Measurements from ENCODE around the gene WASF3.

WASF3 gene

DNA sequence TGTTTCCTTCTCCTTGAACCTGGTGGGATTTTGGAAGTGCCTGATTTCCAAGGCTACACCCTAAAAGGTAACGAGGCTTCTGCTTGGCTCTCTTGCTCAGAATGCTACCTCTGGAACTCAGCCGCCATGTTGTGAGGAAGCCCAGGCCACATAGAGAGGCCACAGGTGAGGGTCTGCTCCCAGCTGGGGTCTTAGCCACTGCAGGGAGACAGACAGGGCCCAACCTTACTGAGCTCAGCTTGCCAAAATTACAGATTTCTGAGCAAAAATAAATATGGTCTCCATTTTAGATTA lies 141.7 kb downstream of the WASF3 start:
- Histone ChIP-seq H2BK12ac (ENCODE audit: low read length in 2 of 2) (no peak overlapping the region), H3K27ac (ENCODE audit: low read length, poor library complexity, severe bottlenecking) (no peak overlapping the region), H3K9ac (ENCODE audit: low read length) (no peak overlapping the region), H2BK120ac (ENCODE audit: low read depth, low read length) (no peak overlapping the region), H3K36me3 (ENCODE audit: control insufficient read depth in 1 of 2, insufficient read depth in 2 of 2, low read depth in 1 of 2, low read length in 2 of 2) (peaks cover 0 to 1% of the 10 kb centered on the region in 2 experiments), H4K91ac (ENCODE audit: low read length) (no peak overlapping the region), H2BK5ac (ENCODE audit: low read depth, low read length, poor library complexity, severe bottlenecking) (no peak overlapping the region), H3K23ac (ENCODE audit: low read length in 2 of 2) (no peak overlapping the region), H2AFZ (ENCODE audit: low read depth, low read length) (no peak overlapping the region), H2AK5ac (ENCODE audit: low read length, severe bottlenecking) (no peak overlapping the region), H3K79me1 (replicated peaks; ENCODE audit: low read length, poor library complexity, severe bottlenecking) (no peaks in the 10 kb centered on the region), H3K4me3 (ENCODE audit: insufficient read depth in 1 of 2, low read depth in 1 of 2, low read length in 2 of 2) (no peak overlapping the region), H3K14ac (ENCODE audit: low read length in 2 of 2) (no peak overlapping the region), H4K8ac (ENCODE audit: low read length) (no peak overlapping the region), H3K4ac (ENCODE audit: low read depth in 1 of 2, low read length in 2 of 2) (no peak overlapping the region), H3K4me1 (ENCODE audit: control insufficient read depth, insufficient read depth, low read depth, low read length) (peaks cover 3% of the 10 kb centered on the region), H3K9me3 (ENCODE audit: control insufficient read depth, low read length) (no peaks in the 10 kb centered on the region), H3K27me3 (ENCODE audit: control insufficient read depth in 1 of 2, insufficient read depth in 1 of 2, low read length in 2 of 2) (no peaks in the 10 kb centered on the region), H3K18ac (ENCODE audit: low read depth in 1 of 2, low read length in 2 of 2) (no peak overlapping the region), H2BK15ac (ENCODE audit: low read depth, poor library complexity, severe bottlenecking) (no peak overlapping the region), H3K4me2 (ENCODE audit: low read length, poor library complexity, severe bottlenecking) (no peak overlapping the region)
- no peak for DNase-seq
- 92% methylated on average over 2 of the region's 2 CpGs for WGBS

DNA sequence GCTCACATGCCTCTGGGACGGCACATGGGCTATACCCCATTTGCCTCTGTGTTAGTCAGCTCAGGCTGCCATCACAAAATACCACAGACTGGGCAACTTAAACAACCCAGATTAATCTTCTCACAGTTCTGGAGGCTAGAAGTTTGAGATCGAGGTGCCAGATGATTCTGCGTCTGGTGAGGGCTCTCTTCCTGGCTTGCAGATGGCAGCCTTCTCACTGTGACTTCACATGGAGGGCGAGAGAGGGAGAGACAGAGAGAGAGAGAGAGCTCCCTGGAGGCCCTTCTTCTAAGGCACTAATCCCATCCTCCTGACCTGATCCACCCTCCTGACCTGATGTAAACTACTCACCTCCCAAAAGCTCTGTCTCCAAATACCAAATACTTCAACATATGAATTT lies 148.1 kb downstream of the WASF3 start:
- peaks cover 5% of the 10 kb centered on the region for H3K4me1 ChIP-seq (ENCODE audit: control insufficient read depth, insufficient read depth, low read depth, low read length)
- no peak overlapping the region for H3K23ac ChIP-seq (ENCODE audit: low read length in 2 of 2)
- no peaks in the 10 kb centered on the region for H3K79me1 ChIP-seq (replicated peaks; ENCODE audit: low read length, poor library complexity, severe bottlenecking)
- no peaks in the 10 kb centered on the region for H3K36me3 ChIP-seq (ENCODE audit: control insufficient read depth in 1 of 2, insufficient read depth in 2 of 2, low read depth in 1 of 2, low read length in 2 of 2)
- H3K4ac ChIP-seq (ENCODE audit: low read depth in 1 of 2, low read length in 2 of 2) = no peak overlapping the region
- no peak for DNase-seq
- no peak overlapping the region for H3K9ac ChIP-seq (ENCODE audit: low read length)
- 88% methylated on average over 4 of the region's 4 CpGs for WGBS
- no peak overlapping the region for H2AK5ac ChIP-seq (ENCODE audit: low read length, severe bottlenecking)
- no peak overlapping the region for H4K8ac ChIP-seq (ENCODE audit: low read length)
- H3K4me2 ChIP-seq (ENCODE audit: low read length, poor library complexity, severe bottlenecking) = no peak overlapping the region
- no peak overlapping the region for H2BK5ac ChIP-seq (ENCODE audit: low read depth, low read length, poor library complexity, severe bottlenecking)
- no peak overlapping the region for H2AFZ ChIP-seq (ENCODE audit: low read depth, low read length)
- H3K14ac ChIP-seq (ENCODE audit: low read length in 2 of 2) = no peak overlapping the region
- H3K27ac ChIP-seq (ENCODE audit: low read length, poor library complexity, severe bottlenecking) = no peak overlapping the region
- peaks cover 0 to 23% of the 10 kb centered on the region in 2 experiments for H3K27me3 ChIP-seq (ENCODE audit: control insufficient read depth in 1 of 2, insufficient read depth in 1 of 2, low read length in 2 of 2)
- no peak overlapping the region for H4K91ac ChIP-seq (ENCODE audit: low read length)
- no peak overlapping the region for H2BK15ac ChIP-seq (ENCODE audit: low read depth, poor library complexity, severe bottlenecking)
- no peak overlapping the region for H3K18ac ChIP-seq (ENCODE audit: low read depth in 1 of 2, low read length in 2 of 2)
- no peaks in the 10 kb centered on the region for H3K9me3 ChIP-seq (ENCODE audit: control insufficient read depth, low read length)
- H3K4me3 ChIP-seq (ENCODE audit: insufficient read depth in 1 of 2, low read depth in 1 of 2, low read length in 2 of 2) = no peak overlapping the region
- no peak overlapping the region for H2BK12ac ChIP-seq (ENCODE audit: low read length in 2 of 2)
- no peak overlapping the region for H2BK120ac ChIP-seq (ENCODE audit: low read depth, low read length)

DNA sequence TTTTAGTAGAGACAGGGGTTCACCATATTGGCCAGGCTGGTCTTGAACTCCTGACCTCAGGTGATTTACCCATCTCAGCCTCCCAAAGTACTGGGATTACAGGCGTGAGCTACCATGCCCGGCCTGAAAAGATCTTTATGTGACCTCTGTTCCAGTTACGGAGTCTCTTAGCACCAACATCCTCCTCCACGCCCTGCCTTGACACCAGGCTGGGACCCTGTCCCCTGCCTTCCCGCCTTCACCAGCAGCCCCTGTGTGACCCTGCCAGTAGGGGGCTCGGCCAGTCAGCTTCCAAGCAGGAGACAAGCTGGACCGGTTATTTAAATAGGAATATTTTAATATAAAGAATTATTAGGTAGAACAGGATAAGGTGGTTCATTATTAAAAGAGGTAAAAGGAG lies 148.9 kb downstream of the WASF3 start:
- Histone ChIP-seq H2BK15ac (ENCODE audit: low read depth, poor library complexity, severe bottlenecking) (no peak overlapping the region), H2AFZ (ENCODE audit: low read depth, low read length) (no peak overlapping the region), H3K4ac (ENCODE audit: low read depth in 1 of 2, low read length in 2 of 2) (no peak overlapping the region), H3K9ac (ENCODE audit: low read length) (no peak overlapping the region), H3K27me3 (ENCODE audit: control insufficient read depth in 1 of 2, insufficient read depth in 1 of 2, low read length in 2 of 2) (peaks cover 0 to 30% of the 10 kb centered on the region in 2 experiments), H4K8ac (ENCODE audit: low read length) (no peak overlapping the region), H3K4me1 (ENCODE audit: control insufficient read depth, insufficient read depth, low read depth, low read length) (peaks cover 5% of the 10 kb centered on the region), H3K79me1 (replicated peaks; ENCODE audit: low read length, poor library complexity, severe bottlenecking) (no peaks in the 10 kb centered on the region), H2BK120ac (ENCODE audit: low read depth, low read length) (no peak overlapping the region), H3K4me2 (ENCODE audit: low read length, poor library complexity, severe bottlenecking) (no peak overlapping the region), H3K36me3 (ENCODE audit: control insufficient read depth in 1 of 2, insufficient read depth in 2 of 2, low read depth in 1 of 2, low read length in 2 of 2) (no peaks in the 10 kb centered on the region), H4K91ac (ENCODE audit: low read length) (no peak overlapping the region), H3K27ac (ENCODE audit: low read length, poor library complexity, severe bottlenecking) (no peak overlapping the region), H2AK5ac (ENCODE audit: low read length, severe bottlenecking) (no peak overlapping the region), H3K18ac (ENCODE audit: low read depth in 1 of 2, low read length in 2 of 2) (no peak overlapping the region), H2BK5ac (ENCODE audit: low read depth, low read length, poor library complexity, severe bottlenecking) (no peak overlapping the region), H3K14ac (ENCODE audit: low read length in 2 of 2) (no peak overlapping the region), H3K9me3 (ENCODE audit: control insufficient read depth, low read length) (no peaks in the 10 kb centered on the region), H3K23ac (ENCODE audit: low read length in 2 of 2) (no peak overlapping the region), H2BK12ac (ENCODE audit: low read length in 2 of 2) (no peak overlapping the region), H3K4me3 (ENCODE audit: insufficient read depth in 1 of 2, low read depth in 1 of 2, low read length in 2 of 2) (no peak overlapping the region)
- DNase-seq = no peak
- 82% methylated on average over 4 of the region's 7 CpGs for WGBS

DNA sequence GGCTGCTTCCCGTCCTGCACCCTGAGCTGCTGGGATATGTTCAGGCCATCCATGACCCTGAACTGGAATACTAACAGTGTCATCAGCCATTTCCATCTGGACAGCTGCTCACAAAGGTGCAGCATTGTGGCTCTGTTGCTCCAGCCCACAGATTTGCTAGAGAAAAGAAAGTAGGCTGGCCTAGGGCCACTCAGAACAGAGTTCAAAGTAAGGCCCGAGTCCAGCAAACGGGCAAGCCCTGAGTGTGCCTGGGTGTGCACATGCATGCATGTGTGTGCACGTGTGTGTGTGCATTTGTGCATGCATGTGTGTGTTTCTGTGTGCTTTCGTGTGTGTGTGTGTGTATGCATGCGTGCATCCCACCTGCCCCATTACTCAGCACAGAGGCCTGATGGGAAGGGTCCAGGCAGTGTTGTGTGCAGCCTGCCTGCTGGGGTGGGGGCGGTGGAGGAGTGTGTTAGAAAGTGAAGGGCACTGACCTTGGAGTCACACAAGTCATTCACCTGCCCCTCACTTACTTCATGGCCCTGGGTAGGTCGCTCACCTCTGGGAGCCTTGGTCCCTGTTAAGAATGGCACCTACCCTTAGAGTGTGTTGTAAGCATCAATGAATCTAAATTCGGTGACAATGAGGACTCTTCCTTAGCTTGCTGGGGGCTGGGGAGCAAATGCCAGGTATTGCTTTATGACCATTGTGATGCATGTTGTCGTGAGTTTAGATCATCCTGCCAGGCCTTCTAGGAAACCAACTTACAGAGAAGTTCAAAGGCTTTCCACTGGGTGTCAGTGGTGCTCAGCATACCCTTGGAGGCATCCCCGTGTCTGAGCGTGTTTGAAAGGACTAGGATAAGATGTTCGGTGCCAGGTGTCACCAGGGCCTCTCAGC lies 149.9 kb downstream of the WASF3 start:
- H3K4ac ChIP-seq (ENCODE audit: low read depth in 1 of 2, low read length in 2 of 2) = no peak overlapping the region
- no peak overlapping the region for H2BK15ac ChIP-seq (ENCODE audit: low read depth, poor library complexity, severe bottlenecking)
- H2BK12ac ChIP-seq (ENCODE audit: low read length in 2 of 2) = no peak overlapping the region
- WGBS = 54% methylated on average over 11 of the region's 13 CpGs
- no peak overlapping the region for H2AK5ac ChIP-seq (ENCODE audit: low read length, severe bottlenecking)
- no peaks in the 10 kb centered on the region for H3K36me3 ChIP-seq (ENCODE audit: control insufficient read depth in 1 of 2, insufficient read depth in 2 of 2, low read depth in 1 of 2, low read length in 2 of 2)
- H3K23ac ChIP-seq (ENCODE audit: low read length in 2 of 2) = peak overlapping the region in 1 of 2 experiments; percentile 41
- no peak overlapping the region for H4K8ac ChIP-seq (ENCODE audit: low read length)
- H2BK120ac ChIP-seq (ENCODE audit: low read depth, low read length) = no peak overlapping the region
- H3K27me3 ChIP-seq (ENCODE audit: control insufficient read depth in 1 of 2, insufficient read depth in 1 of 2, low read length in 2 of 2) = peaks cover 0 to 30% of the 10 kb centered on the region in 2 experiments
- H3K27ac ChIP-seq (ENCODE audit: low read length, poor library complexity, severe bottlenecking) = no peak overlapping the region
- H2BK5ac ChIP-seq (ENCODE audit: low read depth, low read length, poor library complexity, severe bottlenecking) = no peak overlapping the region
- no peak overlapping the region for H3K4me3 ChIP-seq (ENCODE audit: insufficient read depth in 1 of 2, low read depth in 1 of 2, low read length in 2 of 2)
- no peak overlapping the region for H2AFZ ChIP-seq (ENCODE audit: low read depth, low read length)
- DNase-seq = peak; percentile 56
- H3K14ac ChIP-seq (ENCODE audit: low read length in 2 of 2) = no peak overlapping the region
- H3K4me1 ChIP-seq (ENCODE audit: control insufficient read depth, insufficient read depth, low read depth, low read length) = peaks cover 5% of the 10 kb centered on the region
- no peak overlapping the region for H4K91ac ChIP-seq (ENCODE audit: low read length)
- H3K9ac ChIP-seq (ENCODE audit: low read length) = no peak overlapping the region
- no peaks in the 10 kb centered on the region for H3K9me3 ChIP-seq (ENCODE audit: control insufficient read depth, low read length)
- H3K18ac ChIP-seq (ENCODE audit: low read depth in 1 of 2, low read length in 2 of 2) = no peak overlapping the region
- no peaks in the 10 kb centered on the region for H3K79me1 ChIP-seq (replicated peaks; ENCODE audit: low read length, poor library complexity, severe bottlenecking)
- H3K4me2 ChIP-seq (ENCODE audit: low read length, poor library complexity, severe bottlenecking) = no peak overlapping the region
